ENCODE measurements around the gene GPC6. TPM values are rescaled to one million over a fixed set of nuclear protein-coding genes. Genes with fewer than 3 reads are reported as not detected.

Gene GPC6
- polyA plus RNA-seq, 1 donor (not counting 4 experiments of a cell fraction or from before 2014, with no cell fraction given) = 0.42 TPM

DNA sequence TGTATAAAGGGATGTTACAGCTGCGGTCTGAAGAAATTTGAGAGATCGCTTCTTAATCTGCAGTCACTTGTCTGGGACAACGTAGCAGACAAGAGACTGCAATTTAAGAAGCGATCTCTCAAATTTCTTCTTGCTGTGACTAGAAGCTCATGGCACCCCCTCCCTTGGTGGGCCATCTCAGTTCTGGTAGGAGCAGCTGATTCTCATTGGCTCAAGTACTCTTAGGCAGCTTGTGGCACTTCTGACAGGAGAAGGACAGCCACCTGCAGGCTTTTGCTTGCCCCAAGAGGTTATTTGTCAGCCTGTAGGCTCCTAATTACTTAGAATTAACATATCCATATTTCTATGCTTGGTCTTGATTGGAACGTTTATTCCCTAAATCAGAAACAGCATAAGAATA is 749.9 kb downstream of the GPC6 start:
- dilution Hi-C loops (cut with MboI; ENCODE audit: extremely low pct_ligation_motif_present, low sequenced_read_pairs) = no loop called here

DNA sequence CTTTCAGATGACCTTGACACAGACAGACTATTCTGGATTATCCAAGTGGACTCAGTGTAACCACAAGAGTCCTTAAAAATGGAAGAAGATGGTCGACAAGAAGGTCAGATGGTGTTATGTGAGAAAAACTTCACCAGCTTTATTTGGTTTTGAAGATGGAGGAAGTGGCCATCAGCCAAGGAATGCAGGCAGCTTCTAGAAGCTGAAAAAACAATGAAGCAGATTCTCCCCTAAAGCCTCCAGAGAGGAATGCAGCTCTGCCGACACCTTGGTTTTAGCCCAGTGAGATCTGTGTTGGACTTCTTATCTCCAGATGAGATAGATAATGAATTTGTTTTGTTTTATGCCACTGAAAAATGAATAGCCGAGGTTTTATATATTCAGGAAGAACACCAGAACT is 751.4 kb downstream of the GPC6 start:
- Histone ChIP-seq H3K36me3 (ENCODE audit: control insufficient read depth in 2 of 2, extremely low read depth in 1 of 2, insufficient read depth in 2 of 2, low read length in 2 of 2) (no peaks in the 10 kb centered on the region), H4K20me1 (ENCODE audit: control insufficient read depth, extremely low read depth, insufficient read depth, low read length) (no peaks in the 10 kb centered on the region), H2AFZ (ENCODE audit: control insufficient read depth, low read length) (no peak overlapping the region), H3K9me1 (ENCODE audit: control insufficient read depth, extremely low read depth, insufficient read depth, low read length) (no peaks in the 10 kb centered on the region), H3K79me2 (ENCODE audit: control insufficient read depth, insufficient read depth, low read length) (no peaks in the 10 kb centered on the region), H3K27ac (ENCODE audit: control insufficient read depth, insufficient read depth, low read length) (no peak overlapping the region), H3K4me2 (ENCODE audit: control insufficient read depth, extremely low read depth, insufficient read depth, low read depth, low read length) (no peak overlapping the region), H3K27me3 (ENCODE audit: control insufficient read depth, extremely low read depth, insufficient read depth, low read length) (no peaks in the 10 kb centered on the region), H3K9ac (ENCODE audit: control insufficient read depth, extremely low read depth, insufficient read depth, low read length) (no peak overlapping the region), H3K4me1 (ENCODE audit: control insufficient read depth, extremely low read depth, insufficient read depth, low read length) (no peaks in the 10 kb centered on the region), H3K9me3 (ENCODE audit: control insufficient read depth, low read depth, low read length) (no peaks in the 10 kb centered on the region), H3K4me3 (ENCODE audit: control insufficient read depth in 2 of 3, extremely low read depth in 1 of 3, insufficient read depth in 2 of 3, low read depth in 1 of 3, low read length in 3 of 3) (no peak overlapping the region)
- DNase-seq (ENCODE audit: low read depth, low spot score) (no peak), FAIRE-seq (no peak)
- dilution Hi-C loops (cut with MboI; ENCODE audit: extremely low pct_ligation_motif_present, low sequenced_read_pairs) = no loop called here
- TF ChIP-seq CTCF (optimal IDR thresholded peaks at IDR 0.05 in 1 of 3, IDR thresholded peaks at IDR 0.05 in 1 of 3, conservative IDR thresholded peaks at IDR 0.05 in 1 of 3; ENCODE audit: extremely low read depth in 1 of 3, insufficient read depth in 2 of 3, low read length in 3 of 3) = no peak
- no peak for TF ChIP-seq EZH2 (IDR thresholded peaks at IDR 0.05; ENCODE audit: low read length)

More for the DNA sequence above, 749.9 kb downstream of the GPC6 start:
- Histone ChIP-seq H3K36me3 (ENCODE audit: control insufficient read depth in 2 of 2, extremely low read depth in 1 of 2, insufficient read depth in 2 of 2, low read length in 2 of 2) (no peaks in the 10 kb centered on the region), H2AFZ (ENCODE audit: control insufficient read depth, low read length) (no peak overlapping the region), H3K4me2 (ENCODE audit: control insufficient read depth, extremely low read depth, insufficient read depth, low read depth, low read length) (no peak overlapping the region), H3K79me2 (ENCODE audit: control insufficient read depth, insufficient read depth, low read length) (no peaks in the 10 kb centered on the region), H3K9me3 (ENCODE audit: control insufficient read depth, low read depth, low read length) (no peaks in the 10 kb centered on the region), H3K27me3 (ENCODE audit: control insufficient read depth, extremely low read depth, insufficient read depth, low read length) (no peaks in the 10 kb centered on the region), H3K4me1 (ENCODE audit: control insufficient read depth, extremely low read depth, insufficient read depth, low read length) (no peaks in the 10 kb centered on the region), H4K20me1 (ENCODE audit: control insufficient read depth, extremely low read depth, insufficient read depth, low read length) (no peaks in the 10 kb centered on the region), H3K9ac (ENCODE audit: control insufficient read depth, extremely low read depth, insufficient read depth, low read length) (no peak overlapping the region), H3K4me3 (ENCODE audit: control insufficient read depth in 2 of 3, extremely low read depth in 1 of 3, insufficient read depth in 2 of 3, low read depth in 1 of 3, low read length in 3 of 3) (no peak overlapping the region), H3K27ac (ENCODE audit: control insufficient read depth, insufficient read depth, low read length) (no peak overlapping the region), H3K9me1 (ENCODE audit: control insufficient read depth, extremely low read depth, insufficient read depth, low read length) (no peaks in the 10 kb centered on the region)
- DNase-seq (ENCODE audit: low read depth, low spot score) (no peak), FAIRE-seq (no peak)
- no peak for TF ChIP-seq EZH2 (IDR thresholded peaks at IDR 0.05; ENCODE audit: low read length)
- TF ChIP-seq CTCF (optimal IDR thresholded peaks at IDR 0.05 in 1 of 3, IDR thresholded peaks at IDR 0.05 in 1 of 3, conservative IDR thresholded peaks at IDR 0.05 in 1 of 3; ENCODE audit: extremely low read depth in 1 of 3, insufficient read depth in 2 of 3, low read length in 3 of 3) = no peak

Measured in keratinocyte (primary cell).